ENCODE data around the gene HDAC4.

The HDAC4 gene

DNA sequence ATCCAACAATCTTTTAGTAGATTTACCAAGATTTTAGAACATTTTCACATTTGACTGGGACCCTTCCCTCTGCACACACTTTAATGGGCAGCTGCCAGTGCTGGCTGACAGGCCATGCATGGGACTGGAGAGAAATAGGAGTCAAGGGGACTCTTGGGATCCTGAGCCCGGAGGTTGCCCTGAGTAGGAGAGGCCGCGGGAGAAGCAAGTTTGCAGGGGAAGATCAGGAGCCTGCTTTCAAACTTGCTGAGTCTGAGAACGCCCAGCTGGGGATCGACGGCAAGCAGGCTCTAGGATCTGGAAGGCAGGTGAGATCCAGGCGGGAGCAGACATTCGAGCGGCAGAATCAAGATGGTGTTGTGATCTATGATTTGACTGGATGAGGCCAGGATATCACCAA is 186.1 kb downstream of the HDAC4 start:
- no peaks in the 10 kb centered on the region for H4K20me1 ChIP-seq (ENCODE audit: low read depth, low read length)
- no peaks in the 10 kb centered on the region for H3K9me2 ChIP-seq (replicated peaks; ENCODE audit: insufficient read depth, low read length)
- H3K27me3 ChIP-seq (ENCODE audit: low read length) = no peaks in the 10 kb centered on the region
- H3K36me3 ChIP-seq (ENCODE audit: low read length) = no peaks in the 10 kb centered on the region
- no peak overlapping the region for H2AFZ ChIP-seq (ENCODE audit: low read depth, low read length, severe bottlenecking)
- H3K4me2 ChIP-seq (ENCODE audit: low read depth, low read length, poor library complexity, severe bottlenecking) = no peak overlapping the region
- no peak overlapping the region for H3K4me3 ChIP-seq (ENCODE audit: insufficient read depth, low read length, poor library complexity, severe bottlenecking)
- no peak overlapping the region for H3K27ac ChIP-seq (ENCODE audit: low read depth, low read length)
- no peak overlapping the region for H3K9ac ChIP-seq (ENCODE audit: low read length)
- no peaks in the 10 kb centered on the region for H3K79me2 ChIP-seq (ENCODE audit: insufficient read depth, low read length)
- TF ChIP-seq, protein P1, sequence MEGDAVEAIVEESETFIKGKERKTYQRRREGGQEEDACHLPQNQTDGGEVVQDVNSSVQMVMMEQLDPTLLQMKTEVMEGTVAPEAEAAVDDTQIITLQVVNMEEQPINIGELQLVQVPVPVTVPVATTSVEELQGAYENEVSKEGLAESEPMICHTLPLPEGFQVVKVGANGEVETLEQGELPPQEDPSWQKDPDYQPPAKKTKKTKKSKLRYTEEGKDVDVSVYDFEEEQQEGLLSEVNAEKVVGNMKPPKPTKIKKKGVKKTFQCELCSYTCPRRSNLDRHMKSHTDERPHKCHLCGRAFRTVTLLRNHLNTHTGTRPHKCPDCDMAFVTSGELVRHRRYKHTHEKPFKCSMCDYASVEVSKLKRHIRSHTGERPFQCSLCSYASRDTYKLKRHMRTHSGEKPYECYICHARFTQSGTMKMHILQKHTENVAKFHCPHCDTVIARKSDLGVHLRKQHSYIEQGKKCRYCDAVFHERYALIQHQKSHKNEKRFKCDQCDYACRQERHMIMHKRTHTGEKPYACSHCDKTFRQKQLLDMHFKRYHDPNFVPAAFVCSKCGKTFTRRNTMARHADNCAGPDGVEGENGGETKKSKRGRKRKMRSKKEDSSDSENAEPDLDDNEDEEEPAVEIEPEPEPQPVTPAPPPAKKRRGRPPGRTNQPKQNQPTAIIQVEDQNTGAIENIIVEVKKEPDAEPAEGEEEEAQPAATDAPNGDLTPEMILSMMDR (IDR thresholded peaks at IDR 0.05; ENCODE audit: insufficient read depth, low read length, poor library complexity, severe bottlenecking) = no peak
- TF ChIP-seq EZH2phosphoT487 (conservative IDR thresholded peaks at IDR 0.05; ENCODE audit: low read length) = no peak
- H3F3A ChIP-seq (ENCODE audit: insufficient read depth) = no peaks in the 10 kb centered on the region
- H3K9me3 ChIP-seq (ENCODE audit: insufficient read depth, low read length) = no peaks in the 10 kb centered on the region

- no peaks in the 10 kb centered on the region for H3K9me2 ChIP-seq (replicated peaks; ENCODE audit: insufficient read depth, low read length)
- TF ChIP-seq, protein P1 (IDR thresholded peaks at IDR 0.05; ENCODE audit: insufficient read depth, low read length, poor library complexity, severe bottlenecking) = no peak
- TF ChIP-seq EZH2phosphoT487 (conservative IDR thresholded peaks at IDR 0.05; ENCODE audit: low read length) = no peak
- no peaks in the 10 kb centered on the region for H3K79me2 ChIP-seq (ENCODE audit: insufficient read depth, low read length)
- H3F3A ChIP-seq (ENCODE audit: insufficient read depth) = no peaks in the 10 kb centered on the region
- no peaks in the 10 kb centered on the region for H4K20me1 ChIP-seq (ENCODE audit: low read depth, low read length)
- no peak overlapping the region for H2AFZ ChIP-seq (ENCODE audit: low read depth, low read length, severe bottlenecking)
- H3K27ac ChIP-seq (ENCODE audit: low read depth, low read length) = no peak overlapping the region
- no peaks in the 10 kb centered on the region for H3K36me3 ChIP-seq (ENCODE audit: low read length)
- H3K9me3 ChIP-seq (ENCODE audit: insufficient read depth, low read length) = no peaks in the 10 kb centered on the region
- H3K4me3 ChIP-seq (ENCODE audit: insufficient read depth, low read length, poor library complexity, severe bottlenecking) = no peak overlapping the region
- H3K9ac ChIP-seq (ENCODE audit: low read length) = no peak overlapping the region
- no peak overlapping the region for H3K4me2 ChIP-seq (ENCODE audit: low read depth, low read length, poor library complexity, severe bottlenecking)
- H3K27me3 ChIP-seq (ENCODE audit: low read length) = no peaks in the 10 kb centered on the region
Observed at GRCh38 chr2:239213643-239214101, 187.1 kb downstream of the HDAC4 start.

GRCh38 chr2:239212929-239213642 is 187.7 kb downstream of the HDAC4 start:
- Histone ChIP-seq H4K20me1 (ENCODE audit: low read depth, low read length) (no peaks in the 10 kb centered on the region), H3K9me3 (ENCODE audit: insufficient read depth, low read length) (no peaks in the 10 kb centered on the region), H3K9ac (ENCODE audit: low read length) (no peak overlapping the region), H3K4me3 (ENCODE audit: insufficient read depth, low read length, poor library complexity, severe bottlenecking) (no peak overlapping the region), H3F3A (ENCODE audit: insufficient read depth) (no peaks in the 10 kb centered on the region), H3K27me3 (ENCODE audit: low read length) (no peaks in the 10 kb centered on the region), H3K79me2 (ENCODE audit: insufficient read depth, low read length) (no peaks in the 10 kb centered on the region), H3K4me2 (ENCODE audit: low read depth, low read length, poor library complexity, severe bottlenecking) (no peak overlapping the region), H2AFZ (ENCODE audit: low read depth, low read length, severe bottlenecking) (no peak overlapping the region), H3K27ac (ENCODE audit: low read depth, low read length) (no peak overlapping the region), H3K9me2 (replicated peaks; ENCODE audit: insufficient read depth, low read length) (no peaks in the 10 kb centered on the region), H3K36me3 (ENCODE audit: low read length) (no peaks in the 10 kb centered on the region)
- TF ChIP-seq EZH2phosphoT487 (conservative IDR thresholded peaks at IDR 0.05; ENCODE audit: low read length) = no peak
- TF ChIP-seq, protein P1 (IDR thresholded peaks at IDR 0.05; ENCODE audit: insufficient read depth, low read length, poor library complexity, severe bottlenecking) = no peak
